Measurements from ENCODE around the gene SYP.

DNA sequence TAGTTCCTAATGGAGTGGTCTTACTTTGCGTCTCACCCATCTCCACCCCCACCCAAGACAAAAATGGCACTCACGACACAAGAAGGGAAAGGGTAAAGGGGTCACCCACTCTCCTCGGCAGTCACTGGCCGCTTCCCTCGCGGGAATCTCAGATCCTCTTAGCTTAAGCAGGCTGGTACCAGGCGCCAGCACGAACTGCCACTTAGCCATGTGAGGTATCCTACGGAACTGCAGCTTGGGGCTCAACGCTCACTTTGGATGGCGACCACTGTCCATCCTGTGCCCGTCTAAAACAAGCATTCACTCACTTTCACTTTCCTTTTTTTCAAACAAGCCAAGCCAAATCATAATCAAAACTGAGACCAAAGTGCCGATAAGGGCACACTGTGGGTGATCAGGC lies 52.1 kb downstream of the SYP start:
- TF ChIP-seq, protein P1, sequence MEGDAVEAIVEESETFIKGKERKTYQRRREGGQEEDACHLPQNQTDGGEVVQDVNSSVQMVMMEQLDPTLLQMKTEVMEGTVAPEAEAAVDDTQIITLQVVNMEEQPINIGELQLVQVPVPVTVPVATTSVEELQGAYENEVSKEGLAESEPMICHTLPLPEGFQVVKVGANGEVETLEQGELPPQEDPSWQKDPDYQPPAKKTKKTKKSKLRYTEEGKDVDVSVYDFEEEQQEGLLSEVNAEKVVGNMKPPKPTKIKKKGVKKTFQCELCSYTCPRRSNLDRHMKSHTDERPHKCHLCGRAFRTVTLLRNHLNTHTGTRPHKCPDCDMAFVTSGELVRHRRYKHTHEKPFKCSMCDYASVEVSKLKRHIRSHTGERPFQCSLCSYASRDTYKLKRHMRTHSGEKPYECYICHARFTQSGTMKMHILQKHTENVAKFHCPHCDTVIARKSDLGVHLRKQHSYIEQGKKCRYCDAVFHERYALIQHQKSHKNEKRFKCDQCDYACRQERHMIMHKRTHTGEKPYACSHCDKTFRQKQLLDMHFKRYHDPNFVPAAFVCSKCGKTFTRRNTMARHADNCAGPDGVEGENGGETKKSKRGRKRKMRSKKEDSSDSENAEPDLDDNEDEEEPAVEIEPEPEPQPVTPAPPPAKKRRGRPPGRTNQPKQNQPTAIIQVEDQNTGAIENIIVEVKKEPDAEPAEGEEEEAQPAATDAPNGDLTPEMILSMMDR (conservative IDR thresholded peaks at IDR 0.05; ENCODE audit: low read length): no peak
- TF ChIP-seq EZH2phosphoT487 (IDR thresholded peaks at IDR 0.05; ENCODE audit: borderline replicate concordance, low read depth, low read length): no peak

Measured in OCI-LY7 (cell line).